Naive thymus-derived CD4-positive, alpha-beta T cell (primary cell): Measurements from ENCODE around the gene CLSTN2. TPM values are rescaled to one million over a fixed set of nuclear protein-coding genes. Genes with fewer than 3 reads are reported as not detected.

Experiments
- ATAC-seq: fragments of 150-1000 bp; cut with Tn5 transposase; 2 replicates; pipeline ENCODE4 v1.10.0; 2021; ENCODE audit warnings: mild to moderate bottlenecking, moderate library complexity
- CTCF ChIA-PET: fragments of 350-600 bp; sonication (Branson Sonifier 250); formaldehyde crosslinking; loops from one replicate; lab custom pipeline; 2021; ENCODE audit warnings: antibody characterized with exemption; lab: Charles Lee
- POLR2A ChIA-PET: fragments of 350-600 bp; sonication (Branson Sonifier 250); formaldehyde crosslinking; loops from one replicate; lab custom pipeline; 2021; ENCODE audit warnings: antibody characterized with exemption, inconsistent platforms; lab: Charles Lee
- DNase-seq, 9 donors: peaks; one replicate each; pipeline versions ENCODE4 v3.0.0 to v3.0.0-alpha.2; 2020 to 2022; ENCODE audit warnings: mixed read lengths in 1 of 9
- H3K27ac ChIP-seq: one replicate; pipeline ENCODE4 v1.7.0; 2013; ENCODE audit warnings: mild to moderate bottlenecking, low read depth, low read length, moderate library complexity
- H3K27me3 ChIP-seq, 2 donors: one replicate each; pipeline ENCODE4 v1.7.0; 2013; ENCODE audit warnings: low read length in 2 of 2, mild to moderate bottlenecking in 2 of 2, moderate library complexity in 2 of 2; ENCODE audit not compliant: control insufficient read depth in 2 of 2, insufficient read depth in 2 of 2
- H3K36me3 ChIP-seq, 3 experiments: 1 replicate in 2 of 3; 2 replicates in 1 of 3; pipeline ENCODE4 v1.7.0; 2013; ENCODE audit warnings: low read length in 3 of 3, mild to moderate bottlenecking in 3 of 3, moderate library complexity in 1 of 3; ENCODE audit not compliant: insufficient read depth in 3 of 3, control insufficient read depth in 2 of 3
- H3K4me1 ChIP-seq, 2 donors: one replicate each; pipeline ENCODE4 v1.7.0; 2013; ENCODE audit warnings: low read length in 2 of 2, mild to moderate bottlenecking in 2 of 2, moderate library complexity in 1 of 2; ENCODE audit not compliant: control insufficient read depth in 2 of 2, insufficient read depth in 2 of 2
- H3K4me3 ChIP-seq: 2 replicates; pipeline ENCODE4 v1.7.0; 2013; ENCODE audit warnings: mild to moderate bottlenecking, low read length
- H3K9me3 ChIP-seq, 3 experiments: 1 replicate in 2 of 3; 2 replicates in 1 of 3; pipeline ENCODE4 v1.7.0; 2013; ENCODE audit warnings: low read length in 3 of 3; ENCODE audit not compliant: control insufficient read depth in 2 of 3
- H3K27ac Mint-ChIP-seq, 9 donors: one replicate each; pipeline ENCODE4 v1.8.0; 2020 to 2022; ENCODE audit warnings: mixed read lengths in 9 of 9, mild to moderate bottlenecking in 8 of 9, moderate library complexity in 5 of 9, inconsistent platforms in 2 of 9
- H3K27me3 Mint-ChIP-seq, 5 donors: one replicate each; pipeline ENCODE4 v1.8.0; 2021 to 2022; ENCODE audit warnings: mixed read lengths in 5 of 5, mild to moderate bottlenecking in 1 of 5
- H3K36me3 Mint-ChIP-seq, 5 donors: one replicate each; pipeline ENCODE4 v1.8.0; 2020 to 2022; ENCODE audit warnings: mixed read lengths in 5 of 5, mild to moderate bottlenecking in 3 of 5, inconsistent platforms in 1 of 5
- H3K4me1 Mint-ChIP-seq, 7 donors: one replicate each; pipeline ENCODE4 v1.8.0; 2020 to 2022; ENCODE audit warnings: mixed read lengths in 7 of 7, mild to moderate bottlenecking in 3 of 7, inconsistent platforms in 1 of 7
- H3K4me3 Mint-ChIP-seq, 10 donors: one replicate each; pipeline ENCODE4 v1.8.0; 2020 to 2022; ENCODE audit warnings: mild to moderate bottlenecking in 10 of 10, mixed read lengths in 10 of 10, moderate library complexity in 6 of 10, inconsistent platforms in 2 of 10
- H3K9me3 Mint-ChIP-seq, 11 donors: one replicate each; pipeline ENCODE4 v1.8.0; 2020 to 2022; ENCODE audit warnings: mixed read lengths in 11 of 11, mild to moderate bottlenecking in 4 of 11, inconsistent platforms in 1 of 11, moderate library complexity in 1 of 11
- intact Hi-C, 2 donors: fragments of 100-400 bp; cut with micrococcal nuclease; formaldehyde crosslinking; loops; one replicate each; pipeline ENCODE4 v1.15.1; 2023
- polyA plus RNA-seq, 2 donors: library from polyadenylated mRNA; unstranded; fragments of 300-500 nt; fragmentation: Illumina TruSeq; gene quantifications; one replicate each; pipeline ENCODE4 v1.2.3, GENCODE V29; 2021
- total RNA-seq, 6 experiments: library from RNA in 5 of 6; stranded (reverse) in 5 of 6; gene quantifications; 1 replicate in 5 of 6; 2 replicates in 1 of 6; pipeline ENCODE4 v1.2.3 and lab custom pipeline; 2021 to 2026

The CLSTN2 gene
- total and polyA plus RNA-seq, 7 experiments from 2014 or later, result 0.02 TPM; not detected in 6

GRCh38 chr3:140610544-140610943, 675.6 kb downstream of the CLSTN2 start:
- ChIA-PET POLR2A (no interaction called here), CTCF (no interaction called here)
- Histone ChIP-seq H3K9me3 (no peaks in the 10 kb centered on the region), H3K4me3 (no peak overlapping the region), H3K27ac (no peak overlapping the region), H3K27me3 (no peaks in the 10 kb centered on the region), H3K36me3 (no peaks in the 10 kb centered on the region), H3K4me1 (no peaks in the 10 kb centered on the region)
- Mint-ChIP-seq H3K27ac (no peak overlapping the region), H3K36me3 (no peaks in the 10 kb centered on the region), H3K4me3 (no peak overlapping the region), H3K9me3 (peaks cover 0 to 24% (median 4%) of the 10 kb centered on the region in 11 donors), H3K27me3 (peaks cover 2 to 14% (median 7%) of the 10 kb centered on the region in 5 donors), H3K4me1 (no peaks in the 10 kb centered on the region)
- DNase-seq (no peak), ATAC-seq (no peak)
- intact Hi-C loops, result no loop called here

DNA sequence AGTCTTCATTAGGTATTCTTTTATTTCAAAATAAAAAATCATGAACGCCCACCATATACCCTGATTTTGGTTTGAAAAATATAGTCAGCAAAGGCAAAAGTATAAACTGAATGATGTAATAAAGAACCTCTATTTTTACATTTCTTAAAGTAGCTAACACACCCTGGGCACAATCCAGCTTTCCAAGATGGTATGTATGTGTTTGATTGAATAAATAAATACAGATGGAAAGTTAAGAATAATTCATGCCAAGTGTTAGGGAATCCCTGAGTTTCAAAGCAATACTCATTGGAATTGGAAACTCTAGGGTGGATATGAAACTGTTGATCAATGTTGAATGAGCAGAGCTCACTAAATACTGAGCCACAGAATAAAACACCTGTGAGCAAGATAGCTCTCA, 679.0 kb downstream of the CLSTN2 start:
- Histone ChIP-seq H3K4me1 (no peaks in the 10 kb centered on the region), H3K9me3 (peaks cover 0 to 3% (median 0%) of the 10 kb centered on the region in 3 experiments), H3K27ac (no peak overlapping the region), H3K27me3 (no peaks in the 10 kb centered on the region), H3K36me3 (no peaks in the 10 kb centered on the region), H3K4me3 (no peak overlapping the region)
- H3K27me3 Mint-ChIP-seq, result peaks cover 3 to 19% (median 8%) of the 10 kb centered on the region in 5 donors
- no peak for DNase-seq
- H3K36me3 Mint-ChIP-seq, result no peaks in the 10 kb centered on the region
- no peak for ATAC-seq
- ChIA-PET CTCF (no interaction called here), POLR2A (no interaction called here)
- no peak overlapping the region for H3K27ac Mint-ChIP-seq
- H3K4me3 Mint-ChIP-seq, result no peak overlapping the region
- intact Hi-C loops, result no loop called here
- peaks cover 0 to 29% (median 9%) of the 10 kb centered on the region in 11 donors for H3K9me3 Mint-ChIP-seq
- no peaks in the 10 kb centered on the region for H3K4me1 Mint-ChIP-seq

- Mint-ChIP-seq H3K9me3 (peaks cover 0 to 37% (median 6%) of the 10 kb centered on the region in 11 donors), H3K4me1 (no peaks in the 10 kb centered on the region), H3K27me3 (peaks cover 0 to 21% (median 6%) of the 10 kb centered on the region in 5 donors), H3K27ac (no peak overlapping the region), H3K4me3 (no peak overlapping the region), H3K36me3 (no peaks in the 10 kb centered on the region)
- intact Hi-C loops, result no loop called here
- H3K27me3 ChIP-seq, result no peaks in the 10 kb centered on the region
- ATAC-seq (no peak), DNase-seq (no peak)
- no peak overlapping the region for H3K27ac ChIP-seq
- no peaks in the 10 kb centered on the region for H3K36me3 ChIP-seq
- ChIA-PET POLR2A (no interaction called here), CTCF (no interaction called here)
- H3K4me1 ChIP-seq, result no peaks in the 10 kb centered on the region
- H3K4me3 ChIP-seq, result no peak overlapping the region
- peaks cover 0 to 3% (median 0%) of the 10 kb centered on the region in 3 experiments for H3K9me3 ChIP-seq
These were observed 682.1 kb downstream of the CLSTN2 start for GRCh38 chr3:140617135-140617534.

GRCh38 chr3:140626856-140627255, 691.9 kb downstream of the CLSTN2 start:
- Histone ChIP-seq H3K27me3 (no peaks in the 10 kb centered on the region), H3K27ac (no peak overlapping the region), H3K9me3 (no peaks in the 10 kb centered on the region), H3K36me3 (no peaks in the 10 kb centered on the region), H3K4me1 (no peaks in the 10 kb centered on the region), H3K4me3 (no peak overlapping the region)
- ChIA-PET CTCF (no interaction called here), POLR2A (no interaction called here)
- intact Hi-C loops, result no loop called here
- no peaks in the 10 kb centered on the region for H3K27me3 Mint-ChIP-seq
- DNase-seq, result no peak
- H3K4me1 Mint-ChIP-seq, result no peaks in the 10 kb centered on the region
- H3K9me3 Mint-ChIP-seq, result peaks cover 0 to 5% (median 0%) of the 10 kb centered on the region in 11 donors
- H3K36me3 Mint-ChIP-seq, result no peaks in the 10 kb centered on the region
- H3K27ac Mint-ChIP-seq, result no peak overlapping the region
- no peak for ATAC-seq
- no peak overlapping the region for H3K4me3 Mint-ChIP-seq
